ENCODE measurements around the gene ATG4B. TPM values are rescaled to one million over a fixed set of nuclear protein-coding genes. Genes with fewer than 3 reads are reported as not detected.

The ATG4B gene
- total RNA-seq, 1 donor from 2014 or later = 39.1 TPM

DNA sequence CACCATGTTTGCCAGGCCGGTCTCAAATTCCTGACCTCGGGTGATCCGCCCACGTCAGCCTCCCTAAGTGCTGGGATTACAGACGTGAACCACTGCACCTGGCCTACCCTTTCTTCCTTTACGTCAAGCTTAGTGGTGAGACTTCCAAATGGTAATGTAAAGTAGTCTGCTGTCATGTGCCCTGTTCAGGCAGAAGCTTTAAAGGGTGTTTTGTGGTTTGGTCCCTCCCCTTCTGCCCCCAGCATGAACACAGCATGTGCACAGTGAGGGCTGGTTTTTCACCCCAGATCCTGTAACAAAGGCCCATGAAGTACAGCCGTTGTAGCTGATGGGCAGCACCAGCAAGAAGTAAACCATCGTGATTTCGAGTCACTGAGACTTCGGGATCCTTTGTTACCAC, 51.8 kb downstream of the ATG4B start:
- no peak for DNase-seq (ENCODE audit: low read depth in 2 of 2)

DNA sequence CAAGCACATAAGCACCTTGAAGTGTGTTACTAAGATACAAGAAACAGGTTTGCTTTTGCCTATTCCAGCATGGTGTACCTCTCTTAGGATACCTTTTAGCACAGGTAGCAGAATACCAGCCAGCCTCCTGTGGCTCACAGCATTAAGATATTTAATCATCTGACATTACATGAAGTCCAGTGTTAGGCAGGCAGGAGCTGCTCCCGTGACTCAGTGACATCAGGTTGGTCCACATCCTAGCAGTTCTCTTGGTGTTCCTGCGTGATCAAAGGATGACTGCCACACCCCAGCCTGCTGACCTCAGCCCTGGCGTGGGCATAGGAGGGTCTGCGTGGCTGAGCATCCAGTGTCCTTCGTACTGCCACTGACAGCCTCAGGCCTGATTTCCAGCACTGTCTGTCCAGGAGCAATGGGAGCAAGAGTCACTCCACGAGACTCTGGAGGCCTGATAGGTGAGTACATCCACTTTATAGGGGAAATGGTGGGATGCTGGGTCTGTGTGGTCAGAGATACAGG, 52.8 kb downstream of the ATG4B start:
- DNase-seq (ENCODE audit: low read depth in 2 of 2) = no peak

- no peak for DNase-seq (ENCODE audit: low read depth in 2 of 2)
Observed at GRCh38 chr2:241692448-241692847, 55.0 kb downstream of the ATG4B start.

DNA sequence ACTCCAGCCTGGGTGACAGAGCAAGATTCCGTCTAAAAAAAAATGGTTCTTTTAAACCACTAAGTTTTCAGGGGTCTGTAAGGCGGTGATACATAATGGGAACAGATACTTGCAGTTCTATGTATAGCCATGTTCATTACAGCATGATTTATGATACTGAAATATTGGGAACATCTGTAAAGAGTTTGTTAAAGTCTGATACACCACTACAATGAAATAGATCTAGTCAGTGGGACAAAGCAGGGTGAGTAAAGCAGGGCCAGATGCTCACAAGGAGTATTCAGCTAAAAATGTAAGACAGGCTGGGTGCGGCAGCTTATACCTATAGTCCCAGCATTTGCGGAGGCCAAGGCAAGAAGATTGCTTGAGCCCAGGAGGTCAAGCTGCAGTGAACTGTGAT, 58.2 kb downstream of the ATG4B start:
- no peak for DNase-seq (ENCODE audit: low read depth in 2 of 2)

DNA sequence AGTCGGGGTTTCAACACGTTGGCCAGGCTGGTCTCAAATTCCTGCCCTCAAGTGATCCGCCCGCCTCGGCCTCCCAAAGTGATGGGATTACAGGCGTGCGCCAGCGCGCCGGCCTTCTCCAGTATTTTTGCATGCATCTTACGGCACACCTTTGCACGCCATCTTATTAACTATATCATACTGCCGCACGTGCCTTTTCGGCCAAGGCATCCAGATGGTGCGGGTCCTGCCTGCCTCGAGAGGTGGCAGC, 63.6 kb downstream of the ATG4B start:
- no peak for DNase-seq (ENCODE audit: low read depth in 2 of 2)

DNA sequence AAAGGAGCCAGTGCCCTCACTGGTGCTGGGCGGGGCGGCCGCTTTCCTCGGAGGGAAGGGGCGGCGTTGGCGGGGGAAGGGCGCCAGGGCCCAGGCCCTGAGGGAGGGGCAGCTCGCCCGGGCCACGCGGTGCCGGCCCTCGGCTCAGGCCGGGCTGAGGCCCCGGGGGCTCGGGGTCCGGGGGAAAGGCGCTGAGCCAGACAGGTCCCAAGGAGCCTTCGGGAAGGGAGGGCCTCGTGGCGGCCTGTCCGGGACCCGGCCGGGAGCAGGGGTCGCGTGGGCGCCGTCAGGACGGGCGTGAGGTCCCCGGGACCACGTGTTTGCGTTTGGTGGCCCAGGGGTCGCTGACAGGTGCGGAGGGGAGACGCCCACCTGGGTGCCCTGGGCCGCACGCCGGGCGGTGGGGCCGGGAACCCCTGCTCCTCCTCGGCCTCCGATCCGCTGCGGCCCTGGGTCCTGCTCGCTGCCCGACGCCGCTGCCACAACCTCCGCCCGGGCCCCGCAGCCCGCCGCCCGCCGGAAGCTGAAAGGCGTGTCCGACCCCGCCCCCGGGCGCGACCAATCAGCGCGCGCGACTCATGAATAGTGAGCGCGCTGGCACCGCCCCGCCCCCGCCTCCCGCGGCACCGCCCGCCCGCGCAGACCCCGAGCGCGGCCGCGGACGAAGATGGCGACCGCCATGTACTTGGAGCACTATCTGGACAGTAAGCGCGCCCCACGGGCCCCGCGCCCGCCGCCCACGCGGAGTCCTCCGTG, 64.1 kb downstream of the ATG4B start, which contains the start of gene ING5:
Gene ING5 (plus strand): TSS at position 641 of the 756 bp plus-strand sequence. CDS start 27 bp downstream, at position 668.
- peak; percentile 94 to 96 for DNase-seq (ENCODE audit: low read depth in 2 of 2)

GRCh38 chr2:241702155-241703031, 64.9 kb downstream of the ATG4B start:
- DNase-seq (ENCODE audit: low read depth in 2 of 2) = peak; percentile 88 to 94

DNA sequence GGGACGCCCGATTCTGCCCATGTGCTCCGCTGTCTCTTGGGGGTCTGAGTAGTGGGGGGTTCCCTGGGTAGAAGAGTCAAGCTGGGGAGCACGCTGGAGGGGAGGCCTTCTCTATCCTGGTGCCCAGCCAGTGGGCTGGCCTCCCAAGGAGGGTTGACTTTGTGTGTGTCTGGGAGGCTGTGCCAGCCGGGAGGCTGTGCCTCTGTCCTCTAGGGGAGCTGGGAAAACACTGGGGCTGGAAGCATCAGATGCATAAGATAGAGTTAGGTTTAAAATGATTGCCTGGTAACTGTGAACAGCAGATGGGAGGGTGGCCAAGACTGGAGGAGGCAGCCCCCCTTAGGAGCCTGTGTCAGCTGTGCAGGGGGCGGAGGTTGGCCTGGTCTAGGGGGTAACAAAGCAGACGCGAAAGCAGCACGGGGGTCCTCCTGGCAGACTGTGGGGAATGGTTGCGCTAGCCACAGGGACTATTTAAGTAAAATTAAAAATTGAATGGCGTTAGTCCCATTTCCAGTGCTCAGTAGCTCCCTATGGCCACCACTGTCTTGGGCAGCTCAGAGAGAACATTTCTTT, 65.6 kb downstream of the ATG4B start:
- peak; percentile 9 to 16 for DNase-seq (ENCODE audit: low read depth in 2 of 2)

DNA sequence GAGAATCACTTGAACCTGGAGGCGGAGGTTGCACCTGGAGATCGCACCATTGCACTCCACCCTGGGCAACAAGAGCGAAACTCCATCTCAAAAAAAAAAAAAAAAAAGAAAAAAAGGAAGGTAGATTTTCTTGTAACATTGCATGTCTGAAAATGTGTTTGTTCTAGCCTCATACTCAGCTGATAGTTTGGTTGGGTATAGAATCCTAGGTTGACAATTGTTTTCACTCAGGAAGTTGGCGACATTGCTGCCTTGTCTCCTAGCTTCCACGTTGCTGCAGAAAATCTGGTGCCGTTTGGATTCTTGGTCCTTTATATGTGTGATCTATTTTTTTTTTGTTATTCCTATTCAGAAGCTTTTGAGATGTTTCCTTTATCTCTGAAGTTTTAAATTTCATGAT, 69.0 kb downstream of the ATG4B start:
- DNase-seq (ENCODE audit: low read depth in 2 of 2) = no peak

- DNase-seq (ENCODE audit: low read depth in 2 of 2) = no peak
Observed at GRCh38 chr2:241708879-241709278, 71.4 kb downstream of the ATG4B start.

DNA sequence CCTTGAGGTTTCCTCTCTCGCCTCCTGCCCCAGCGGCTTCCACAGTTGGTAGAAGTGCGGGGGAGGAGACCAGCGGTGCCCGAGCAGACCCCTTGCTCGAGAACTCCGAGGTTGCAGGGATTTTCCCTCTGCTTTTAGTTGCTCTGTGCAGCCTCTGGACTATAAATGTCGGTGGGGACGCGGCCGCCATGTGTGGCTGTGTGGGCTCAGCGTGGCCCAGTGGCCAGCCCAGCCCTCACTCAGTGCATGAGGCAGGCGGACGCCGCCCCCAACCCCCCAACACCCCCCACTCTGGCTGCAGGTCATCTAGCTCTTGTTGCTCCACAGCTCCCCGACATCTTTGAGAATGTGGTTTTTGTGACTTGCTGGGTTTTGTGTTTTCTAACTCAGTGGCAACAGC, 81.6 kb downstream of the ATG4B start:
- DNase-seq (ENCODE audit: low read depth in 2 of 2) = no peak

DNA sequence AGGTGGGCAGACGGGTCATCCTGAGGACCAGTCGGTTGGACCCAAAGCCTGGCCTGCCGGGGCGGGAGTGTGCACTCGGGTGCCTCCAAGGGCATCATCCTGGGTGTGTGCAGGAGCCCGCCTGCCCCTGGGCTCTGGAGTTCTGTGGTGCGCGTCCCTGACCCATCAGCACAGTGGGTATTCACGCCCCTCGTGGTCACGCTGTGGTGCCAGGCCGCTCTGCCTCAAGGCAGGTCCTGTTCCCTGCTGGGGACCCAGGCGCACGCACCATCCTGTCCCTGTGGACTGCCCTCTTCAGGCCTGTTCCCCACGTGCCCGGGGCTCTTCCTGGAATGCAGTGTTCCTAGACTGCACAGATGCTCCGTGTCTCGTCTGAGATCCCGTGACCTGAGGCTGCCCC, 82.6 kb downstream of the ATG4B start:
- DNase-seq (ENCODE audit: low read depth in 2 of 2) = no peak

DNA sequence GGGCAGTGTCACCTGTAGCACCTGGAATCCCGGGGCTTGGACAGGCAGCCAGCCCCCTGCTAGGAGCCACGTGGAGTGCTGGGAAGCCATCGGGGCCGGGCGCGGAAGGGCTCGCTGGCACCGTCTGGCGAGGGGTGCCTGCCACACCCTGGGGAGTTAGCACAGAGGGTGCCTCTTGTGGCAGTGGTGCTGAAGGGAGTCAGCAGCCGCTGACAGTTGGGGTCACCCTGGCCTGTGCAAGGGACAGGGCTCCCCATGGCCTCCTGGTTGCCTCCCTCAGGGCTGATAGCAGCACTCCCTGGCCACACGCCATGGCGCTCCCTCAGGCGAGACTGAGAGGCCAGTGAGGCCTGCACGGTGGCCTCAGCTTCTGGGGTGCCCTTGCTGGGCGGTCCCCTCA, 83.1 kb downstream of the ATG4B start:
- no peak for DNase-seq (ENCODE audit: low read depth in 2 of 2)

DNA sequence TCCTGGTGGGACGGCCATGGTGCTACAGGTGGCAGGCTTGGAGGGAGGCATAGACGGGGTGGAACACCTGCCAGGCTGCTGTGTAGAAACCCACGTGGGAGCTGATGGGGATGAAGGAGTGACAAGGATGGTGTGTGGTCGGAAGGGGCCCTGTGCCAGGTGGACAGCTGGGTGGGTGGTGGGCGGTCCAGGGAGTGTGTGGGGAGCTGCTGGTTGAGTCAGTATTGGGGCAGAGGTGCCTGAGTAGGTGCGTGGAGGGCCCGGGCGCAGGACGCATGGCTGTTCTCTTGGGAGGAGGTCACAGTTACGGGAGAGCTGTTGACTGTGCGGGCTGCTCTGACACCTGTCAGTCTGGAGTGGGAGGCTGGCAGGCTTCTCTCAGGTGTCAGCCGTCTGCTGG, 84.4 kb downstream of the ATG4B start:
- no peak for DNase-seq (ENCODE audit: low read depth in 2 of 2)

- DNase-seq (ENCODE audit: low read depth in 2 of 2) = no peak
Observed at GRCh38 chr2:241722896-241723454, 85.5 kb downstream of the ATG4B start.

Other genes starting within 250 kb of the ATG4B start
- 240 and 367 TPM in 2 replicates for gene STK25, start 129.1 kb upstream of the ATG4B start, total RNA-seq
- gene BOK, start 78.9 kb upstream of the ATG4B start, total RNA-seq = 37.7 and 113 TPM in 2 replicates
- gene THAP4, start 535 bp upstream of the ATG4B start, total RNA-seq = 30.5 and 39.1 TPM in 2 replicates
- gene DTYMK, start 49.1 kb downstream of the ATG4B start, total RNA-seq = 22.0 and 30.3 TPM in 2 replicates
- 15.3 and 26.4 TPM in 2 replicates for gene ING5, start 64.3 kb downstream of the ATG4B start, total RNA-seq
- 7.8 and 13.1 TPM in 2 replicates for gene D2HGDH, start 96.9 kb downstream of the ATG4B start, total RNA-seq
- gene GAL3ST2, start 139.1 kb downstream of the ATG4B start, total RNA-seq = not detected in 2 replicates
- gene NEU4, start 171.5 kb downstream of the ATG4B start, total RNA-seq = under 0.01 and 0.22 TPM in 2 replicates
- gene PDCD1, start 221.2 kb downstream of the ATG4B start, total RNA-seq = not detected in 2 replicates
- not detected in 2 replicates for gene RTP5, start 232.0 kb downstream of the ATG4B start, total RNA-seq